ENCODE measurements around the gene DENND1B.

DENND1B gene, protein sequence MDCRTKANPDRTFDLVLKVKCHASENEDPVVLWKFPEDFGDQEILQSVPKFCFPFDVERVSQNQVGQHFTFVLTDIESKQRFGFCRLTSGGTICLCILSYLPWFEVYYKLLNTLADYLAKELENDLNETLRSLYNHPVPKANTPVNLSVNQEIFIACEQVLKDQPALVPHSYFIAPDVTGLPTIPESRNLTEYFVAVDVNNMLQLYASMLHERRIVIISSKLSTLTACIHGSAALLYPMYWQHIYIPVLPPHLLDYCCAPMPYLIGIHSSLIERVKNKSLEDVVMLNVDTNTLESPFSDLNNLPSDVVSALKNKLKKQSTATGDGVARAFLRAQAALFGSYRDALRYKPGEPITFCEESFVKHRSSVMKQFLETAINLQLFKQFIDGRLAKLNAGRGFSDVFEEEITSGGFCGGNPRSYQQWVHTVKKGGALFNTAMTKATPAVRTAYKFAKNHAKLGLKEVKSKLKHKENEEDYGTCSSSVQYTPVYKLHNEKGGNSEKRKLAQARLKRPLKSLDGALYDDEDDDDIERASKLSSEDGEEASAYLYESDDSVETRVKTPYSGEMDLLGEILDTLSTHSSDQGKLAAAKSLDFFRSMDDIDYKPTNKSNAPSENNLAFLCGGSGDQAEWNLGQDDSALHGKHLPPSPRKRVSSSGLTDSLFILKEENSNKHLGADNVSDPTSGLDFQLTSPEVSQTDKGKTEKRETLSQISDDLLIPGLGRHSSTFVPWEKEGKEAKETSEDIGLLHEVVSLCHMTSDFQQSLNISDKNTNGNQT

GRCh38 chr1:197775282-197776262 lies at the start of gene DENND1B:
DENND1B (minus strand) TSS chr1:197775480; CDS start chr1:197775155, 325 bp downstream.
- DNase-seq = peak; percentile 89

- DNase-seq = no peak
These were observed 39.0 kb upstream of the DENND1B start for GRCh38 chr1:197814306-197814705.

DNA sequence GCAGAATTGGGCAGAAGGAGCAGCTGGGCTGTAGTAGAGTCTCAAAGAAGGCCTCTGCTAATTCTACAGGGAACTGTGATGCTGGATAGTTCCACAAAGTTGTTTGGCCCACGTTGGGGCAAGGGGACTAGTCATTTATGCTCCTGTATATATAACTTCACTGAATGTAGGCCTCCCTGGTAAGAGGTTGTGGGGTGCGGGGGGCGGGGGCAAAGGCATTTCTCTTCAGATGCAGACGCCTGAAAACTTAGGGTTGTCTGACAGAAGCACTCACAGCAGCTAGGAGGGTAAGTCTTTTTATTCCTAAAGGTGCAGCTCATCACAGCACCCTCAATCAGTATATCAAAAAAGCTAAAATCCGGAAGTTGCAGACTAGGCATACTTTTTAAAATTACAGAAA lies 38.5 kb upstream of the DENND1B start:
- no peak for DNase-seq

GRCh38 chr1:197811769-197812168 lies 36.5 kb upstream of the DENND1B start:
- no peak for DNase-seq

- DNase-seq = no peak
These were observed 35.5 kb upstream of the DENND1B start for GRCh38 chr1:197810812-197811211.

DNA sequence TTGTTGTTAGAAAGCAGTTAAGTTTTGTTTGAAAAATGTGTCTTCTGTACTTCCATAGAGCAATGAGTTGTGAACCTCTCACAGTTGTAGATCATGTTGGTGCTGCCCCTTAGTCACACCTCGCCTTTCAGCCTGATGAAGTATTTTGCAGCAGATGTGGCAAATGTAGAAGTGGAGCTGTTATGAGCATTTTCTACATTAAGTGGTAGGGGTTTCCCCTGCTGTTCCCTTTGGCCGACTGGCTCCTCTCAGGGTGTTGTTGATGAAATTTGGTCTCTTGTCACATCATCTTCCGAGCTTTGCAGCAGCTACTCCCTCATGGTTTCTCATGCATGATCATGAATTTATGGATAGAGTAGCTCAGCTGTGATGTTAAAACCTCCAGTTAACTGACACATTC lies 33.6 kb upstream of the DENND1B start:
- DNase-seq = no peak

DNA sequence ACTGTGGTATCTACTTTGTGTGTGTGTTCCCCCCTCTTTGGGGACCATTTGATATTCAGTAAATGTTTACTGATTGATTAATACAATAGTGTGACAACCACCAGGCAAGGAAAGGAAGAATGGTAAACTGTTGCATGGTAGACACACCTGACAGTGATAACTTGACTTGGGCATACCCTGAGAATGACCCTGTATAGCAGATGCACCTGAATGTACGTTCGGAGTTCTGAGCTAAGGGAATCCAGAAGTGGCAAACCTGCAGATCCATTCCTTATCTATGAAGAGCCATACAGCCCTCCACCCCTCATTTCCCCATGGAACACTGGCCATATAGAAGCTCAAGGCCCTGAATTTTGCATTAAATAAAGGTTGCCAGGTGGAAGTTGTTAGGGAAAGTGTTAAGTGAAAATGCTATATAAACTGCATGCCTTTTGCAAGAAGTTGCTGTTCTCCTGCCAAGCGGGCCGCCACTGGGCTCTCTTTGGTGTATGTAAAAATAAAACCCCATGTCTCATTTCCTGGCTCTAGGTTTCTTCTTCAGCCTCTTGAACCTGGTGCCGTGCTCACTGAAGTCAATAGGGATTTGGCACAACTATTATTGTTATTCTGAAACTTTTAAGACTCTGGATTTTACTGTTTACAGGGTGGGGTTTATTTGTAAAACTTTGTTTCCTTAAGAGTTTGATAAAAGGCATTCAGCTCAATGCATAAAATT lies 32.6 kb upstream of the DENND1B start:
- DNase-seq = no peak

DNA sequence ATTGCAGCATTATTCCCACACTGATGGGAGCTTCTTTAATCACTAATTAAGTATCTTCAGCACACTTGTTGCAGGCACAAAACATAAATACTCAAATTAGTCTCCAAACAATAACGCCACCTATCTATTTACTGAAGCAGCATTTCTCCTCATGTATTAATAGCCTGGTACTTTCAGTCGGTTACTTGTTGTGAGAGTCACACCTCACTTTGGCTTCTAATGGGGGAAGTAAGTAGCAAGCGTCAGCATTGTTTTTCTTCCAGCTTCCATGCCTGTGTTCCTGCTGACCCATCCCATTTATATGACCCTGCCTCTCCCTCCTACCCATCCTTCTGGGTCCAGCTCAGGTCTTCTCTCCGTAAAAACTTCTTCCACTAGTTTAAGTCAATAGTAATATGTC lies 31.9 kb upstream of the DENND1B start:
- DNase-seq = no peak

DNA sequence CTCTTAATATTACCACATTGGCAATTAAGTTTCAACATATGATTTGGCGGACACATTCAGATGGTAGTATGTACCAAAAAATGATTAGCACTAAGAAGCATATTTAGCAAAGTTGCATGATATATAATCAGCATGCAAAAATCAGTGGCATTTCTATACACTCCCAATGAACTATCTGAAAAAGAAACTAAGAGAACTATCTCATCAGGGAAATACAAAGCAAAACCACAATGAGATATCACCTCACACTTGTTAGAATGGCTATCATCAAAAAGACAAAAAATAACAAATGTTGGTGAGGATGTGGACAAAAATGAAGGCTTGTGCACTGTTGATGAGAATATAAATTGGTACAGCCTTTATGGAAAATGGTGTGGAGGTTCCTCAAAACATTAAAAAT lies 31.4 kb upstream of the DENND1B start:
- no peak for DNase-seq

DNA sequence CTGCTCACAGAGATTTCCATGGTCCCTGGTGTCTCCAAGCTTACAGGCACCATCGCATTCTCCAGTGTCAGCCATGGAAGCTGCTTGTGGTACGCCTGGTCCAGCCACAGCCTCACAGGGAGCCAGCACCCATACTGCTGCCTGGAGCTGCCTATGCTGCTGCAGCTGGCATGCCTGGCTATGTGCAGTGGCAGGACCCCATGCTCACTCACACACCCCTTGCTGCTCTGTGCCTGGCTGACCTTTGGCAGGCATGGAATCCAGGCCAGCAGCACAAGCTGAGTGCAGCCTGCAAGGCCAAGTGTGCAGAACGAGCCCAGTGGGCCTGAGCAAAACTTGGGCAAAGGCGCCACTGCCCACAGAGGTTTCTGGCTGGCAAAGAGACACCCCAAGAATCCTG lies 26.4 kb upstream of the DENND1B start:
- no peak for DNase-seq

DNA sequence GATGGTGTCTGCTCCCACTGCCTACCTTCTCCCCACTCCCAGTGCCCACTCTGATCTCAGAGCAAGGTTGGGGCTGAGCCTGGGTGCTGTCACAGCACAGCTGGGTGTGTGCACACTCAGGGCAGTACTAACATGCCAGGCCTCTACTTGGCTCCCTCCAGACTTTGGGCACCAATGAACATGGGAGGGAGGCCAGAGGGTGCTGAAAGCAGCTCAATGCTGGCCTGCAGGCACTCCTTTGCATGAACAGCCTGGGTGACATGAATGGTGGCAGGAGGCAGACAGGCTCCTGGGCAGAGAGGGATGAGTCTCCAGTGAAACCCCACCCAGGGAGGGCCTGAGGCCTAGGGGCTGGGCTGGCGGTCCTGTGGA lies 25.8 kb upstream of the DENND1B start:
- DNase-seq = no peak

DNA sequence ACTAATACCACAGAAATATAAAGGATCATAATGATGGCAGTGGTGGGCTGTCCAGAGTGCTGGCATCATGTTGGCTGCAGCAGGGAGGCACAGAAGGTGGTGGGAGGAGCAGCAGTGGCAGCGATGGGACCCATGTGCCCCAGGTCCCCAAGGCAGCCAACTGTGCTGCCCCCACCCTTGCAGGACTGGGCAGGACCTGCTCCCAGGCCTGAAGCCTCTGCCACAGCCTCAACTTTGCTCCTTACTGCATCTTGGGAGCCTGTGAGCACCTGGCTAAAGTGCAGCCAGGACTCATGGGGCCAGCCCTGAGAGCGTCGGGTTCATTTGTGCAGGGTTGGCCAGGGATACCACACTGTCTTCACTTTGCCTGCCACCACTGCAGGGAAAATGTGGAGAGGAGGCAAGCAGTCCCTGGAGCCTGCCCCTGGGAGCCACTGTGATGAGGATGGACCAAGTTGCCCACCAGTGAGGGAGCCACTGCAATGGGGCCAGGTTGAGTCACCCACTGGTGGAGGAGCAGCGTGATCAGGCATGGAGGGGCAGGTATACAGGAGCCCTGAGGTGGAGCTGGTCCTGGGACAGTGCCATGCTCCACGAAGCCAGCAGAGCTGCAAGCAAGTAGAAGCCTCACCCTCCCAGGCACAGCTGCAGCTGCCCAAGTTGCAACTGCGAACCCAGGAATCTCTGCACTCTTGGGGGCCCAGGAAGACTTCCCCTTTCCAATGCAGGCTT lies 25.3 kb upstream of the DENND1B start:
- no peak for DNase-seq

DNA sequence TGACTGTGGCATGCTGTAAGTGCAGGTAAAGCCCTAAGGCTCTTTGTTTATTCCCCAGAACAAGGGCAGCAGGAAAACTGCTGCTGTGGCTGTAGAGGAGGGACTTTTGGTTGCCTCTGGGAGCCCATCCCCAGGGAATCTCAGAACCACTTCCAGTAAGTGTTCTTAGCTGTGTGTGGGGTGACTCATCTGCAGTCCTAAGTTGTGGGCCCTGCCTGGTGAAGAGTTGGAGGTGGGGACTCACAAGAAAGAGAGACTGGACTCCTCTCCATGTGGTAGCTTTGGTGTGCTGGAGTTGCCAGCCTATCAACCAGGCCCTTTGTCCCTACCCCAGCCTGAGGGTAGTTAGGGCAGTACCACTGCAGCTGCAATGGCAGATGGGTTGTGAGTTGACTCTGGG lies 24.0 kb upstream of the DENND1B start:
- DNase-seq = no peak

DNA sequence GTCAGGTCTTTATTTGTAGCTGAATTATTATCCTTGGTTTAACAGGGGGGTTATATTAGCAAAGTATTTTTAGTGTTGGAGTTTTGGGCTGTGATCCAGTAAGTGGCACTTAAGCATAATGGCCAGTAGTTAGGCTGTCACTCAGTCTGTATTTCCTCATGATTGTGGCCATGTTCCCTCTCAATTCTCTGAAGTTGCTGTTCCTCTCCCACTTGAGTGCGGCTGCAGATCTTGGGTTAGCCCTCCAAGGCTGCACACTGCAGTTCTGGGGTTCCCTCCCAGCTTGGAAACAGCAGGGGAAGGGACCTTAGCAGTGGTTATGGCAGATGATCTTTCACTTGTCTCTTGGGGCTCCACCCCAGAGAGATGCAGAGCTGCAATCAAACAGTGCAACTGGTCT lies 23.2 kb upstream of the DENND1B start:
- DNase-seq = no peak

- DNase-seq = no peak
These were observed 21.7 kb upstream of the DENND1B start for GRCh38 chr1:197797010-197797409.

DNA sequence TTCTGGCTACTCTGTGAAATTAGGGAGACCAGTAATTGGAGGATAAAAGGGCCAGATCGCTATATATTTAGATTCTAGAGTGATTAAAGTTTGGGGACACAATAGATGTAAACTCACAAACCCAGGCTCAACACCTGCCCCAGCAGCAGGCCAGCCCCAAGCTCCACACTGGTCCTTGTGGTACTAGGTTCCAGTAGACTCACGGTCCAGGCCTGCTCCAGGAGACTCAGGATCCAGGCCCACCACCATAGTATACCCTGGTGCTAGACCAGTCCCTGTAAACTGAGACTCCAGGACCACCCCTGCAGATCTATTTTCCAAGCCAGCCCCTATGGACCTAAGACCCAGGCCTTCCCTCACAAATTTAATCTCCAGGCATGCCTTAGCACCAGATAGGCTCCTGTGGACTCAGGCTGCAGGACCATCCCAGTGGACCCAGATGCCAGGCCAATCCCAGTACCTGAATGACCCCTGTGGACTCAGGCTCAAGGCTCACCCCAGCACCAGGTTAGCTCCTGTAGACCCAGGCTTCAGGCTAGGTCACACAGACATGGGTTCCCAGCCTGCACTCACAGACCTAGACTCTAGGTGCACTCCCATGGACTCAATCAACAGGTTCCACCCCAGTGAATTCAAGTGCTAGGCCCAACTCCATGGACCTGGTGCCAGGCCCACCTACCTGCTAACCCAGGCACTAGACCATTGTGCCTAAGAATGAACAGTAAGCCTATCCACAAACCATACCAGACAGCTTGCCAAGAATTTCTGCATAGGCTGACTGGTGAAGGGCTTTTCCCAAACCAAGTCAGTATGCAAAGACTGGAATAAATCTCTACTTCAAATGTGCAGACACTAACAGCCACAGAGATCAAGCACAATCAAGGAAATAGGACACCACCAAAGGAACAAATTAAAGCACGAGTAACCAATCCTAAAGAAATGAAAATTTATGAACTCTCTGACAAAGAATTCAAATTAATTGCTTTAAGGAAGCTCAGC lies 13.8 kb upstream of the DENND1B start:
- no peak for DNase-seq

- no peak for DNase-seq
These were observed 12.6 kb upstream of the DENND1B start for GRCh38 chr1:197787623-197788536.

- no peak for DNase-seq
These were observed 11.8 kb upstream of the DENND1B start for GRCh38 chr1:197787056-197787455.

- DNase-seq = no peak
These were observed 11.0 kb upstream of the DENND1B start for GRCh38 chr1:197786280-197786679.

Data from CD4-positive, alpha-beta T cell treated with Interleukin-17A for 4 hours (primary cell).